Putamen (tissue), 1 donor: ENCODE results near the gene REXO5.

Experiments used
- DNase-seq: peaks from one replicate; pipeline ENCODE4 v3.0.0-alpha.2; 2016; ENCODE audit warnings: low spot score

The REXO5 gene

DNA sequence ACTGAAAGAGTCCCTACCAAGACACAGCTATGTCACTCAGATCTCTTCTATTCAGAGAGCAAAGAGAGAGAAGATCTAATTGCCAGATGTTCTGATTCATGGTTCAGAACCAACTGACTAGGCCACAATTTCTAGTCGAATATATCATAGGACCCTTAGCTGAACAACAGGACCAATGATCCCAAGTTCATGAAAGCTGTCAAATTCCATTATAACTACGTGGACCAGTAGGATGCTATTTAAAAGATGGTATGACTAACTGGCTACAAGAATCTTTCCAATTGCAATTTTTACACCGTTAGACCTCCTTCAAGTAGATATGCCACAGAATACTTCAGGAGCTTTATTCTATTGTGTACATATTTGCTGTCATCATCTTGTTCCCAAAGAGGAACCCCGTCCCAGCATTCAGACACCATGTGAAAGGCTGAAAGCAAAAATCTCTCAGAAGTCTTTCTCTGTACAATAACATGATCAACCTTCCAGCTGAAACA, 67.8 kb downstream of the REXO5 start:
- DNase-seq, result no peak

DNA sequence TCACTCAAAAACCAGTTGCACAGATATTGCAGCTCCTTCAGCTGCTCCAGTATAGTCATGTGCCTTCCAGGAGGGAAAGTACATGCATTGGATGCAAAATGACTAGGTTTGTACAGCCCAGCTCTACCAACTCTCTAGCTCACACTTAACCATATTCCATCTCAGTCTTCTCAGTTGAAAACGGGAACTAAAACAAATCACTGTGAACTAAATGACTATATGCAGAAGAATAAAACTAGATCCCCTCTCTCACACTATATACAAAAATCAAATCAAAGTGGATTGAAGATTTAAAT, 69.0 kb downstream of the REXO5 start:
- no peak for DNase-seq

GRCh38 chr16:20878682-20879147, 72.4 kb downstream of the REXO5 start:
- no peak for DNase-seq

DNA sequence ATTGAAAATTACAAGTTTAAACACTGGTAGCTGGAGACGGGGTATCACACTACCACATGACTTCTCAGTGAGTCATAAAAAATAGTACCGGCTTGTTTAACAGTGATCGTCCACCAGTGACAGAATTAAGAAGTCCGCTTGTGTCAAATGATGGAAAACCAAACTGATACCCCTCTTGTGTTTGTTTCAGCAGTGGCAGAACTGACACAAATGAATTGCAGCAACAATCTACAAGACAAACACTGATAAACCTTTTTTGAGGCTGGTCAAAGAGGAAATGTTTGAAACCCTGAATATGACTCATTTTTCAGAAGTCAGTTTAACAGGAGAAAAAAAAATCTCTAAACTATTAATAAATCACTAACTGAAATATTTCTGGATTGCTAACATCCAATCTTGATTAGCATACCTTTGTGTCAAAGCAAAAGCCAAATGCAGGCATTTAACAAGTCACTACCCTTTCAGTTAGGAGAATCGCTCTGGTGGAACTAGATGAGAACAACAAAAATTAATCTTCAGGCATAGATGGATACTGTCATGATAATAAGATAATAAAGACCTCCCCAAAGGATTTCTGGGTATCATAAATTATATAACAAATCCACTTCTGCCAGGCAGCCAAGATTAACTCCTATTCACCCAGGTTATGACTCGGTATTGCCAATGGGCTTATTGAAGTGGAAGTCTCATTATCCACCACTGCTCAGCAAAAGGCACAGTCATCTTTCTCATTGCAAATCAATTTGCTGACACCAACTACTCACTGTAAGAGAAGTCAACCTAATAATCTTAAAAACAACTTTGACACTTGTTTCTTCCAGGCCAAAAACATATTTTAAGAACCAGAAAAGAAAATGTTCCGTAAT, 73.1 kb downstream of the REXO5 start:
- no peak for DNase-seq

GRCh38 chr16:20880867-20881502, 74.7 kb downstream of the REXO5 start:
- no peak for DNase-seq

- no peak for DNase-seq
Observed at GRCh38 chr16:20881503-20881878, 75.2 kb downstream of the REXO5 start.

- DNase-seq, result no peak
Observed at GRCh38 chr16:20883554-20884239, 77.4 kb downstream of the REXO5 start.

GRCh38 chr16:20884240-20884556, 77.9 kb downstream of the REXO5 start:
- DNase-seq, result no peak

GRCh38 chr16:20886320-20886719, 80.0 kb downstream of the REXO5 start:
- DNase-seq, result no peak

GRCh38 chr16:20887207-20887606, 80.9 kb downstream of the REXO5 start:
- no peak for DNase-seq

- DNase-seq, result no peak
Observed at GRCh38 chr16:20889625-20890275, 83.4 kb downstream of the REXO5 start.

DNA sequence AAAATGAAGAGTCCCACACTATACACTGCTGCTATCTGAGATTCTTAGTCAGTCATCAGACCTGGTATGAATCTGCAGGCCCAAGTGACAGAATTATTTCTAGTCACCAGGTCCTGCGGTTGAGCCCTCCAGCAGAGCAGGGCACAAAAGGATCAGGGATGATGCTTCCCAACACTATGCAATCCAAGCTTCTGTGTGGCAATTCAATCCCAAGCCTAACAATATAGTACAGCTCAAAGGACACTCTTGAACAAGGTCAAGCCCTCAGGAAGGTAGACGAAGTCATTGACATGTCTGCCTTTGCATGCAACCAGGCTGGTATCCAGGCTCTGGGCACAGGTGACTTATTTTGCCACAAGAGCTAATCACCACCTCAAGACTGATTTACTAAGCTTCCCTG, 88.1 kb downstream of the REXO5 start:
- no peak for DNase-seq

- DNase-seq, result no peak
Observed at GRCh38 chr16:20897253-20897897, 91.0 kb downstream of the REXO5 start.

GRCh38 chr16:20897922-20898321, 91.6 kb downstream of the REXO5 start:
- no peak for DNase-seq

DNA sequence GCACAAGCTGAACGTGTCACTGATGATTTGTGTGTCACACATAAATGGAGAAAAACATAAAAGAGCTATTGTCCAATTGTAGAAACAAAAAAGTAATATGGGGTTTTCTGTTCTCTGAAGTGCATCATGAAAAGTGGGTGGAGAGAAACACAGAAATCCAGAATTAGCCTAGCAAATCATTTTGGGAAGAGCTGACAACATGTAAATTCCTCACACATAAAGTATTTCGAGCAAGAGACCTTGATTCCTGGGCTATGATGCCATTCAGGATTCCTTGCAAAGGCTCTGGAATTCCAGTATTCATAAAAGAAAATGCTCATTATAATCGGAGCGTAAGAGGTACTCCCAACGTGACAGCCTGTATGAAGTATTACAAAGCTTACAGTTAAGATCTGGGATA, 92.7 kb downstream of the REXO5 start:
- DNase-seq, result no peak
